HCT116 (cell line): ENCODE data around the gene JSRP1. TPM values are rescaled to one million over a fixed set of nuclear protein-coding genes. Genes with fewer than 3 reads are reported as not detected.

ENCODE experiments used
- ATAC-seq: fragments of 200-7000 bp; cut with Tn5 transposase; 2 replicates; pipeline ENCODE4 v1.9.1; 2020; ENCODE audit warnings: mild to moderate bottlenecking, moderate library complexity
- BruUV-seq: library from RNA; stranded (reverse); fragments of 400-500 nt; replicated peaks from 2 replicates; lab custom pipeline; 2021; lab: Mats Ljungman, UMichigan
- CTCF ChIA-PET: fragments of 300-600 bp; sonication (Branson Sonifier 250); formaldehyde crosslinking; loops from one replicate; lab custom pipeline; 2021; ENCODE audit warnings: antibody characterized with exemption; lab: Charles Lee
- POLR2A ChIA-PET: fragments of 300-600, 350-600 bp; sonication (Branson Sonifier 250); formaldehyde crosslinking; loops from one replicate; lab custom pipeline; 2021; ENCODE audit warnings: antibody characterized with exemption; lab: Charles Lee
- RAD21 ChIA-PET, 2 experiments: fragments of 300-600 bp; sonication (Branson Sonifier 250); formaldehyde crosslinking; loops; one replicate each; lab custom pipeline; 2023; ENCODE audit warnings: low total read pairs in 2 of 2; ENCODE audit not compliant: uncharacterized antibody in 2 of 2, unreplicated experiment in 2 of 2, low non-redundant PET in 1 of 2; lab: Charles Lee
- DNase-seq: peaks from one replicate; pipeline ENCODE4 v3.0.0-alpha.2; 2010; ENCODE audit warnings: low read depth, low spot score
- H2AFZ ChIP-seq: fragments of 200-600 bp; shearing (Covaris generic), sonication (generic); 2 replicates; pipeline ENCODE4 v1.6.1; 2017; ENCODE audit warnings: low read depth, mixed run types, mixed read lengths, antibody characterized with exemption, low read length; ENCODE audit not compliant: poor library complexity, severe bottlenecking
- H3K27ac ChIP-seq: 2 replicates; pipeline ENCODE4 v1.5.1; 2012; ENCODE audit warnings: low read depth, low read length
- H3K27me3 ChIP-seq: fragments of 200-600 bp; sonication (generic); 2 replicates; pipeline ENCODE4 v1.6.1; 2016; ENCODE audit warnings: mixed run types, low read length, mixed read lengths; ENCODE audit not compliant: insufficient read depth
- H3K36me3 ChIP-seq, 2 experiments: fragments of 200-500 bp in 1 of 2; fragments of 200-600 bp in 1 of 2; sonication (Bioruptor generic) in 1 of 2; sonication (generic) in 1 of 2; 2 replicates each; pipeline versions ENCODE4 v1.5.1 to v1.6.1; 2014 to 2016; ENCODE audit warnings: low read length in 2 of 2, inconsistent platforms in 1 of 2, mixed read lengths in 1 of 2, mixed run types in 1 of 2; ENCODE audit not compliant: insufficient read depth in 2 of 2, control insufficient read depth in 1 of 2
- H3K4me1 ChIP-seq, 2 experiments: fragments of 200-600 bp in 1 of 2; sonication (generic) in 1 of 2; 2 replicates each; pipeline versions ENCODE4 v1.5.1 to v1.6.1; 2012 to 2017; ENCODE audit warnings: low read length in 2 of 2, inconsistent platforms in 1 of 2, mild to moderate bottlenecking in 1 of 2, mixed read lengths in 1 of 2, mixed run types in 1 of 2, moderate library complexity in 1 of 2; ENCODE audit not compliant: insufficient read depth in 2 of 2, control insufficient read depth in 1 of 2
- H3K4me2 ChIP-seq: fragments of 200-600 bp; sonication (generic); 2 replicates; pipeline ENCODE4 v1.6.1; 2017; ENCODE audit warnings: mixed run types, low read length, mixed read lengths
- H3K4me3 ChIP-seq, 2 experiments: fragments of 200-600 bp in 1 of 2; sonication (generic) in 1 of 2; replicated peaks in 1 of 2; 2 replicates each; pipeline ENCODE4 v1.5.1; 2011 to 2016; ENCODE audit warnings: low read length in 2 of 2, control low read depth in 1 of 2, low read depth in 1 of 2, mild to moderate bottlenecking in 1 of 2, mixed read lengths in 1 of 2, mixed run types in 1 of 2
- H3K79me2 ChIP-seq: fragments of 200-600 bp; sonication (generic); 2 replicates; pipeline ENCODE4 v1.6.1; 2017; ENCODE audit warnings: mild to moderate bottlenecking, mixed run types, low read length, moderate library complexity, mixed read lengths; ENCODE audit not compliant: insufficient read depth
- H3K9ac ChIP-seq: fragments of 200-600 bp; sonication (generic); 2 replicates; pipeline ENCODE4 v1.6.1; 2016; ENCODE audit warnings: low read length, mixed read lengths
- H3K9me2 ChIP-seq: fragments of 200-600 bp; sonication (generic), shearing (Covaris generic); 2 replicates; pipeline ENCODE4 v1.6.1; 2017; ENCODE audit warnings: mixed run types, mild to moderate bottlenecking, moderate library complexity; ENCODE audit not compliant: insufficient read depth
- H3K9me3 ChIP-seq, 2 experiments: fragments of 200-500 bp in 1 of 2; fragments of 200-600 bp in 1 of 2; sonication (Bioruptor generic) in 1 of 2; sonication (generic) in 1 of 2; 2 replicates each; pipeline ENCODE4 v1.6.1; 2014 to 2017; ENCODE audit warnings: low read length in 2 of 2, mixed read lengths in 2 of 2, inconsistent platforms in 1 of 2, low read depth in 1 of 2, mild to moderate bottlenecking in 1 of 2, mixed run types in 1 of 2, moderate library complexity in 1 of 2; ENCODE audit not compliant: control insufficient read depth in 1 of 2, insufficient read depth in 1 of 2
- H4K20me1 ChIP-seq: fragments of 200-600 bp; sonication (generic), shearing (Covaris generic); 2 replicates; pipeline ENCODE4 v1.6.1; 2017; ENCODE audit warnings: mixed run types, mild to moderate bottlenecking, moderate library complexity; ENCODE audit not compliant: insufficient read depth
- CBX3 ChIP-seq: IDR thresholded peaks from 2 replicates; pipeline ENCODE4 v1.6.1; 2012; ENCODE audit warnings: low read depth
- CEBPB ChIP-seq: IDR thresholded peaks from 2 replicates; pipeline ENCODE4 v1.6.1; 2012; ENCODE audit warnings: low read depth
- EGR1 ChIP-seq: IDR thresholded peaks from 2 replicates; pipeline ENCODE4 v1.6.1; 2012; ENCODE audit warnings: low read depth
- ELF1 ChIP-seq: IDR thresholded peaks from 2 replicates; pipeline ENCODE4 v1.6.1; 2012; ENCODE audit warnings: low read depth, borderline replicate concordance
- EZH2 ChIP-seq: fragments of 200-600 bp; sonication (generic); IDR thresholded peaks from 2 replicates; pipeline ENCODE4 v1.6.1; 2017; ENCODE audit warnings: antibody characterized with exemption, mixed run types
- JUND ChIP-seq: IDR thresholded peaks from 2 replicates; pipeline ENCODE4 v1.6.1; 2012
- POLR2A ChIP-seq: IDR thresholded peaks from 2 replicates; pipeline ENCODE4 v1.7.0; 2011; ENCODE audit warnings: borderline replicate concordance; ENCODE audit not compliant: insufficient read depth, insufficient read length; ENCODE audit errors: extremely low read depth
- RAD21 ChIP-seq: IDR thresholded peaks from 2 replicates; pipeline ENCODE4 v1.6.1; 2012; ENCODE audit warnings: low read depth, mild to moderate bottlenecking
- SIN3A ChIP-seq: IDR thresholded peaks from 2 replicates; pipeline ENCODE4 v1.6.1; 2012; ENCODE audit warnings: low read depth
- SP1 ChIP-seq: IDR thresholded peaks from 2 replicates; pipeline ENCODE4 v1.6.1; 2012; ENCODE audit warnings: low read depth
- SRF ChIP-seq: IDR thresholded peaks from 2 replicates; pipeline ENCODE4 v1.6.1; 2012; ENCODE audit warnings: low read depth
- YY1 ChIP-seq: IDR thresholded peaks from 2 replicates; pipeline ENCODE4 v1.6.1; 2011; ENCODE audit warnings: low read length, low read depth, moderate library complexity, mild to moderate bottlenecking; ENCODE audit not compliant: insufficient replicate concordance; ENCODE audit errors: extremely low read depth
- ZFX ChIP-seq: fragments of 450-650 bp; IDR thresholded peaks from 2 replicates; pipeline ENCODE4 v1.6.1; 2017
- intact Hi-C: fragments of 100-400 bp; cut with micrococcal nuclease; formaldehyde crosslinking; loops from 2 replicates; pipeline ENCODE4 v1.10.0; 2022
- total RNA-seq: library from RNA; stranded (reverse); gene quantifications from one replicate; pipeline ENCODE4 v1.2.1, GENCODE V29; 2021; ENCODE audit not compliant: unreplicated experiment
- TF ChIP-seq, protein P1 (sequence below), 3 experiments: fragments of 200-600 bp in 1 of 3; sonication (generic) in 1 of 3; IDR thresholded peaks in 2 of 3; conservative IDR thresholded peaks in 1 of 3; 2 replicates each; pipeline ENCODE4 v1.5.1; 2012 to 2017; ENCODE audit warnings: low read depth in 2 of 3, low read length in 2 of 3, antibody characterized with exemption in 1 of 3, borderline replicate concordance in 1 of 3, control low read depth in 1 of 3, mild to moderate bottlenecking in 1 of 3, mixed read lengths in 1 of 3, mixed run types in 1 of 3, moderate library complexity in 1 of 3; ENCODE audit not compliant: insufficient read depth in 1 of 3
- TF ChIP-seq, protein P2 (sequence below): IDR thresholded peaks from 2 replicates; pipeline ENCODE4 v1.6.1; 2012
- TF ChIP-seq, protein P3 (sequence below): IDR thresholded peaks from 2 replicates; pipeline ENCODE4 v1.6.1; 2012
- TF ChIP-seq, protein P4 (sequence below): IDR thresholded peaks from 2 replicates; pipeline ENCODE4 v1.6.1; 2011; ENCODE audit warnings: mild to moderate bottlenecking, low read length, moderate library complexity; ENCODE audit not compliant: insufficient replicate concordance; ENCODE audit errors: extremely low read depth
- TF ChIP-seq, protein P5 (sequence below): IDR thresholded peaks from 2 replicates; pipeline ENCODE4 v1.6.1; 2012; ENCODE audit warnings: low read depth

JSRP1 gene
- total RNA-seq, 1 experiment from 2014 or later, result 0.30 TPM

DNA sequence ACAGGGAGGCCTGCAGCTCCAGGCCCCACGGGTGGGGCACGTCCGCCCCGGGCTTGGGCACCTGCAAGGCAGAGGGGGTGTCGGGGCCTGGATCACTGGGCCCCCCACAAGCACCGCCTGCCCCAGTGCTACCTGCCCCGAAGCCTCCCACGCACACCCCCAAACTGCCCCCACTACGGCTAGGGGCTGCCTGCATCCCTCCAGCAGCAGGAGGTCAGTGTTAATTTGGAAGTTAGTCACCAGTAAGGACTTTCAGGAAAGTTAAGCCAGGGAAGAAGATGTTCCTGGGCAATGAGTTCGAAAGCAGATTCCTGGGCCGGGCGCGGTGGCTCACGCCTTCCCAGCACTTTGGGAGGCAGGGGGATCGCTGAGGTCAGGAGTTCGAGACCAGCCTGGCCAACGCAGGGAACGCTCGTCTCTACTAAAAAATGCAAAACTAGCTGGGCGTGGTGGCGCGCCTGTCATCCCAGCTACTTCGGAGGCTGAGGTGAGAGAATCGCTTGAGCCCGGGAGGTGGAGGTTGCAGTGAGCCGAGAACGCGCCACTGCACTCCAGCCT is 20.3 kb upstream of the JSRP1 start:
- intact Hi-C loops, result loop anchor here (5.0 kb wide), 1 partner anchor 336 kb away; no protein-coding TSS in a partner anchor
- Histone ChIP-seq H3K27ac (peak overlapping the region; percentile 34; the same call in 1 of the 2 replicates), H3K4me2 (peak overlapping the region; percentile 8; the same call in 1 of the 2 replicates), H2AFZ (no peak overlapping the region), H3K79me2 (peaks cover 29% of the 10 kb centered on the region), H3K4me3 (no peak overlapping the region), H3K9me2 (no peaks in the 10 kb centered on the region), H3K9ac (no peak overlapping the region), H3K27me3 (no peaks in the 10 kb centered on the region), H3K36me3 (peaks cover 12 to 16% of the 10 kb centered on the region in 2 experiments; a peak in 2 of 4 replicates), H4K20me1 (peaks cover 12% of the 10 kb centered on the region; the same call in 1 of the 2 replicates), H3K4me1 (peaks cover 9 to 45% of the 10 kb centered on the region in 2 experiments), H3K9me3 (no peaks in the 10 kb centered on the region)
- CTCF ChIA-PET, result no interaction called here
- RAD21 ChIA-PET, result no interaction called here
- no peak for ATAC-seq
- POLR2A ChIA-PET, result no interaction called here
- TF ChIP-seq YY1, result no peak
- TF ChIP-seq RAD21, result no peak
- TF ChIP-seq SRF, result no peak
- TF ChIP-seq, protein P1, sequence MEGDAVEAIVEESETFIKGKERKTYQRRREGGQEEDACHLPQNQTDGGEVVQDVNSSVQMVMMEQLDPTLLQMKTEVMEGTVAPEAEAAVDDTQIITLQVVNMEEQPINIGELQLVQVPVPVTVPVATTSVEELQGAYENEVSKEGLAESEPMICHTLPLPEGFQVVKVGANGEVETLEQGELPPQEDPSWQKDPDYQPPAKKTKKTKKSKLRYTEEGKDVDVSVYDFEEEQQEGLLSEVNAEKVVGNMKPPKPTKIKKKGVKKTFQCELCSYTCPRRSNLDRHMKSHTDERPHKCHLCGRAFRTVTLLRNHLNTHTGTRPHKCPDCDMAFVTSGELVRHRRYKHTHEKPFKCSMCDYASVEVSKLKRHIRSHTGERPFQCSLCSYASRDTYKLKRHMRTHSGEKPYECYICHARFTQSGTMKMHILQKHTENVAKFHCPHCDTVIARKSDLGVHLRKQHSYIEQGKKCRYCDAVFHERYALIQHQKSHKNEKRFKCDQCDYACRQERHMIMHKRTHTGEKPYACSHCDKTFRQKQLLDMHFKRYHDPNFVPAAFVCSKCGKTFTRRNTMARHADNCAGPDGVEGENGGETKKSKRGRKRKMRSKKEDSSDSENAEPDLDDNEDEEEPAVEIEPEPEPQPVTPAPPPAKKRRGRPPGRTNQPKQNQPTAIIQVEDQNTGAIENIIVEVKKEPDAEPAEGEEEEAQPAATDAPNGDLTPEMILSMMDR (IDR thresholded peaks at IDR 0.05 in 2 of 3, conservative IDR thresholded peaks at IDR 0.05 in 1 of 3; ENCODE audit: borderline replicate concordance in 1 of 3, insufficient read depth in 1 of 3, low read depth in 2 of 3, low read length in 2 of 3), result no peak
- TF ChIP-seq ELF1, result no peak
- TF ChIP-seq CEBPB, result no peak
- TF ChIP-seq, protein P2, sequence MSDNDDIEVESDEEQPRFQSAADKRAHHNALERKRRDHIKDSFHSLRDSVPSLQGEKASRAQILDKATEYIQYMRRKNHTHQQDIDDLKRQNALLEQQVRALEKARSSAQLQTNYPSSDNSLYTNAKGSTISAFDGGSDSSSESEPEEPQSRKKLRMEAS, result no peak
- TF ChIP-seq, protein P3, sequence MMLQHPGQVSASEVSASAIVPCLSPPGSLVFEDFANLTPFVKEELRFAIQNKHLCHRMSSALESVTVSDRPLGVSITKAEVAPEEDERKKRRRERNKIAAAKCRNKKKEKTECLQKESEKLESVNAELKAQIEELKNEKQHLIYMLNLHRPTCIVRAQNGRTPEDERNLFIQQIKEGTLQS, result no peak
- no peak for TF ChIP-seq JUND
- no peak for TF ChIP-seq EZH2
- no peak for TF ChIP-seq ZFX
- TF ChIP-seq EGR1, result no peak
- TF ChIP-seq, protein P4, sequence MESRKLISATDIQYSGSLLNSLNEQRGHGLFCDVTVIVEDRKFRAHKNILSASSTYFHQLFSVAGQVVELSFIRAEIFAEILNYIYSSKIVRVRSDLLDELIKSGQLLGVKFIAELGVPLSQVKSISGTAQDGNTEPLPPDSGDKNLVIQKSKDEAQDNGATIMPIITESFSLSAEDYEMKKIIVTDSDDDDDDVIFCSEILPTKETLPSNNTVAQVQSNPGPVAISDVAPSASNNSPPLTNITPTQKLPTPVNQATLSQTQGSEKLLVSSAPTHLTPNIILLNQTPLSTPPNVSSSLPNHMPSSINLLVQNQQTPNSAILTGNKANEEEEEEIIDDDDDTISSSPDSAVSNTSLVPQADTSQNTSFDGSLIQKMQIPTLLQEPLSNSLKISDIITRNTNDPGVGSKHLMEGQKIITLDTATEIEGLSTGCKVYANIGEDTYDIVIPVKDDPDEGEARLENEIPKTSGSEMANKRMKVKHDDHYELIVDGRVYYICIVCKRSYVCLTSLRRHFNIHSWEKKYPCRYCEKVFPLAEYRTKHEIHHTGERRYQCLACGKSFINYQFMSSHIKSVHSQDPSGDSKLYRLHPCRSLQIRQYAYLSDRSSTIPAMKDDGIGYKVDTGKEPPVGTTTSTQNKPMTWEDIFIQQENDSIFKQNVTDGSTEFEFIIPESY, result no peak
- TF ChIP-seq, protein P5, sequence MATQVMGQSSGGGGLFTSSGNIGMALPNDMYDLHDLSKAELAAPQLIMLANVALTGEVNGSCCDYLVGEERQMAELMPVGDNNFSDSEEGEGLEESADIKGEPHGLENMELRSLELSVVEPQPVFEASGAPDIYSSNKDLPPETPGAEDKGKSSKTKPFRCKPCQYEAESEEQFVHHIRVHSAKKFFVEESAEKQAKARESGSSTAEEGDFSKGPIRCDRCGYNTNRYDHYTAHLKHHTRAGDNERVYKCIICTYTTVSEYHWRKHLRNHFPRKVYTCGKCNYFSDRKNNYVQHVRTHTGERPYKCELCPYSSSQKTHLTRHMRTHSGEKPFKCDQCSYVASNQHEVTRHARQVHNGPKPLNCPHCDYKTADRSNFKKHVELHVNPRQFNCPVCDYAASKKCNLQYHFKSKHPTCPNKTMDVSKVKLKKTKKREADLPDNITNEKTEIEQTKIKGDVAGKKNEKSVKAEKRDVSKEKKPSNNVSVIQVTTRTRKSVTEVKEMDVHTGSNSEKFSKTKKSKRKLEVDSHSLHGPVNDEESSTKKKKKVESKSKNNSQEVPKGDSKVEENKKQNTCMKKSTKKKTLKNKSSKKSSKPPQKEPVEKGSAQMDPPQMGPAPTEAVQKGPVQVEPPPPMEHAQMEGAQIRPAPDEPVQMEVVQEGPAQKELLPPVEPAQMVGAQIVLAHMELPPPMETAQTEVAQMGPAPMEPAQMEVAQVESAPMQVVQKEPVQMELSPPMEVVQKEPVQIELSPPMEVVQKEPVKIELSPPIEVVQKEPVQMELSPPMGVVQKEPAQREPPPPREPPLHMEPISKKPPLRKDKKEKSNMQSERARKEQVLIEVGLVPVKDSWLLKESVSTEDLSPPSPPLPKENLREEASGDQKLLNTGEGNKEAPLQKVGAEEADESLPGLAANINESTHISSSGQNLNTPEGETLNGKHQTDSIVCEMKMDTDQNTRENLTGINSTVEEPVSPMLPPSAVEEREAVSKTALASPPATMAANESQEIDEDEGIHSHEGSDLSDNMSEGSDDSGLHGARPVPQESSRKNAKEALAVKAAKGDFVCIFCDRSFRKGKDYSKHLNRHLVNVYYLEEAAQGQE, result no peak
- no peak for TF ChIP-seq SP1
- TF ChIP-seq CBX3, result no peak
- no peak for TF ChIP-seq POLR2A
- TF ChIP-seq SIN3A, result no peak
- BruUV-seq, result no TSS peak
- DNase-seq, result no peak
